T-helper 9 cell (primary cell): Measurements from ENCODE around the gene IVD.
A peak's percentile ranks its signal among the peaks of the same experiment; 100 is the strongest.

ENCODE experiments used
- DNase-seq: peaks from one replicate; pipeline ENCODE4 v3.0.0-alpha.2; 2020

IVD gene

GRCh38 chr15:40461958-40462357 is 56.4 kb downstream of the IVD start:
- no peak for DNase-seq

- no peak for DNase-seq
Measured at GRCh38 chr15:40463279-40463678, 57.7 kb downstream of the IVD start.

GRCh38 chr15:40463886-40464545 is 58.4 kb downstream of the IVD start:
- no peak for DNase-seq

GRCh38 chr15:40464595-40465185 is 59.1 kb downstream of the IVD start:
- no peak for DNase-seq

- DNase-seq, result no peak
Measured at GRCh38 chr15:40465939-40466338, 60.3 kb downstream of the IVD start.

- no peak for DNase-seq
Measured at GRCh38 chr15:40466426-40467260, 61.0 kb downstream of the IVD start.

GRCh38 chr15:40467261-40467615 is 61.6 kb downstream of the IVD start:
- no peak for DNase-seq

GRCh38 chr15:40468898-40469331 is 63.3 kb downstream of the IVD start:
- DNase-seq, result no peak

- DNase-seq, result no peak
Measured at GRCh38 chr15:40469776-40470390, 64.3 kb downstream of the IVD start.

- peak; percentile 54 for DNase-seq
Measured at GRCh38 chr15:40470423-40471104, 65.0 kb downstream of the IVD start, which contains the start of gene CHST14. Gene CHST14 (plus strand): TSS chr15:40470984. CDS start chr15:40471214, 230 bp downstream.
